WERI-Rb-1 (cell line): ENCODE results near the gene PCDHA13.
"Not testable (repeated sequence)": the region's sequence is repeated elsewhere in the genome, so short reads cannot be mapped to it uniquely, and the experiment has no call there.

Experiments
- DNase-seq: peaks from one replicate; pipeline ENCODE4 v3.0.0-alpha.2; 2020
- H3K27ac ChIP-seq: fragments of 250-450 bp; sonication (Bioruptor Pico); 2 replicates; pipeline ENCODE4 v1.5.1; 2020; ENCODE audit warnings: mild to moderate bottlenecking, moderate library complexity
- H3K27me3 ChIP-seq: fragments of 250-450 bp; sonication (Bioruptor Pico); 2 replicates; pipeline ENCODE4 v1.5.1; 2021; ENCODE audit warnings: mild to moderate bottlenecking, low read depth, moderate library complexity; ENCODE audit not compliant: insufficient read depth, severe bottlenecking
- H3K36me3 ChIP-seq: fragments of 250-450 bp; sonication (Bioruptor Pico); 2 replicates; pipeline ENCODE4 v1.5.1; 2020; ENCODE audit warnings: mild to moderate bottlenecking, moderate library complexity
- H3K4me3 ChIP-seq: 2 replicates; pipeline ENCODE4 v1.5.1; 2011; ENCODE audit warnings: low read depth, mild to moderate bottlenecking, control low read depth, low read length
- H3K9me3 ChIP-seq: fragments of 250-450 bp; sonication (Bioruptor Pico); 2 replicates; pipeline ENCODE4 v1.5.1; 2021; ENCODE audit warnings: mild to moderate bottlenecking, moderate library complexity; ENCODE audit not compliant: severe bottlenecking
- CTCF ChIP-seq: IDR thresholded peaks from 2 replicates; pipeline ENCODE4 v1.5.1; 2011; ENCODE audit warnings: low read depth, mild to moderate bottlenecking, control low read depth, inconsistent platforms, low read length

The PCDHA13 gene

DNA sequence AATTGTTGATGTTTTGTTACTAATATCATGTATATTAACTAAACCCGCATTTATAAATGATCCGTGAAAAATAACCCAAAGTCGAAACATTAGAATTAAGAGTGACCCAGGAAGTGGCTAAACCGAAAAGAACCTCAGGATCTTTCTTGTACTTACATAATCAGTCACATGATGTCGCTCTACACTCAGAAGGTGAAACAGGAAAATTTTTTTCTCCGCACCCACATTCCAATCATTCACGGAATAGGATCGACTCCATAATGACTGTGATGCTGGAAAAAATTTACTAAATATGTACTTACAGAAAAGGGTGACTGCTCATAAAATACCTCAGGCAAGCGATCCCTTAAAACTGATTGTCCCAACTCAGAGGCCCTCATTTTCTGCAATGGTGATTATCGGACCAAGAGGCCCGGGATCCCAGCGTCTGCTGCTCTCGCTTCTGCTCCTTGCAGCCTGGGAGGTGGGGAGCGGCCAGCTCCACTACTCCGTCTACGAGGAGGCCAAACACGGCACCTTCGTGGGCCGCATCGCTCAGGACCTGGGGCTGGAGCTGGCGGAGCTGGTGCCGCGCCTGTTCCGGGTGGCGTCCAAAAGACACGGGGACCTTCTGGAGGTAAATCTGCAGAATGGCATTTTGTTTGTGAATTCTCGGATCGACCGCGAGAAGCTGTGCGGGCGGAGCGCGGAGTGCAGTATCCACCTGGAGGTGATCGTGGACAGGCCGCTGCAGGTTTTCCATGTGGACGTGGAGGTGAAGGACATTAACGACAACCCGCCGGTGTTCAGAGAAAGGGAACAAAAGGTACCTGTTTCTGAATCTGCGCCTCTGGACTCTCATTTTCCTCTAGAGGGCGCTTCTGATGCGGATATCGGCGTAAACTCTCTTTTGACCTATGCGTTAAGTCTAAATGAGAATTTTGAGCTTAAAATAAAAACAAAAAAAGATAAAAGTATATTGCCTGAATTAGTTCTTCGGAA is 6.5 kb upstream of the PCDHA13 start, which contains the start of gene PCDHA12:
TSS of gene PCDHA12 (plus strand) at position 224 of the 981 bp plus-strand sequence. CDS start at position 389, 165 bp downstream.
- Histone ChIP-seq H3K27me3 (no peaks in the 10 kb centered on the region), H3K9me3 (no peaks in the 10 kb centered on the region), H3K36me3 (peaks cover 16% of the 10 kb centered on the region), H3K27ac (peak within 1 kb of the TSS; percentile 57), H3K4me3 (peak within 1 kb of the TSS; percentile 60)
- DNase-seq = peak; percentile 47
- TF ChIP-seq CTCF = peak; percentile 52; the same call in 1 of the 2 replicates

DNA sequence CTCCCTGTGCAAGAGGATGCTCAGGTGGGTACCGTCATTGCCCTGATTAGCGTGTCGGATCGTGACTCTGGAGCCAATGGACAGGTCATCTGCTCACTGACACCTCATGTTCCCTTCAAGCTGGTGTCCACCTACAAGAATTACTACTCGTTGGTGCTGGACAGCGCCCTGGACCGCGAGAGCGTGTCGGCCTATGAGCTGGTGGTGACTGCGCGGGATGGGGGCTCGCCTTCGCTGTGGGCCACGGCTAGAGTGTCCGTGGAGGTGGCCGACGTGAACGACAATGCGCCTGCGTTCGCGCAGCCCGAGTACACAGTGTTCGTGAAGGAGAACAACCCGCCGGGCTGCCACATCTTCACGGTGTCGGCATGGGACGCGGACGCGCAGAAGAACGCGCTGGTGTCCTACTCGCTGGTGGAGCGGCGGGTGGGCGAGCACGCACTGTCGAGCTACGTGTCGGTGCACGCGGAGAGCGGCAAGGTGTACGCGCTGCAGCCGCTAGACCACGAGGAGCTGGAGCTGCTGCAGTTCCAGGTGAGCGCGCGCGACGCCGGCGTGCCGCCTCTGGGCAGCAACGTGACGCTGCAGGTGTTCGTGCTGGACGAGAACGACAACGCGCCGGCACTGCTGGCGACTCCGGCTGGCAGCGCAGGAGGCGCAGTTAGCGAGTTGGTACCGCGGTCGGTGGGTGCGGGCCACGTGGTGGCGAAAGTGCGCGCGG is 5.2 kb upstream of the PCDHA13 start:
- not testable (repeated sequence) for H3K9me3 ChIP-seq, H3K27me3 ChIP-seq, DNase-seq, H3K36me3 ChIP-seq, H3K27ac ChIP-seq, H3K4me3 ChIP-seq

GRCh38 chr5:140877262-140877581 is 4.7 kb upstream of the PCDHA13 start:
- no peak overlapping the region for H3K27ac ChIP-seq
- H3K4me3 ChIP-seq = no peak overlapping the region
- TF ChIP-seq CTCF = no peak
- H3K27me3 ChIP-seq = no peaks in the 10 kb centered on the region
- DNase-seq = no peak
- H3K9me3 ChIP-seq = no peaks in the 10 kb centered on the region
- H3K36me3 ChIP-seq = peaks cover 10% of the 10 kb centered on the region

GRCh38 chr5:140882591-140882899 is 621 bp downstream of the PCDHA13 start:
- H3K36me3 ChIP-seq = no peaks in the 10 kb centered on the region; the same call in none of the 2 replicates
- H3K9me3 ChIP-seq = no peaks in the 10 kb centered on the region
- H3K27ac ChIP-seq = peak overlapping the region; percentile 55
- H3K4me3 ChIP-seq = peak overlapping the region; percentile 56
- no peaks in the 10 kb centered on the region for H3K27me3 ChIP-seq
- peak; percentile 79 for DNase-seq
- TF ChIP-seq CTCF = peak; percentile 68

DNA sequence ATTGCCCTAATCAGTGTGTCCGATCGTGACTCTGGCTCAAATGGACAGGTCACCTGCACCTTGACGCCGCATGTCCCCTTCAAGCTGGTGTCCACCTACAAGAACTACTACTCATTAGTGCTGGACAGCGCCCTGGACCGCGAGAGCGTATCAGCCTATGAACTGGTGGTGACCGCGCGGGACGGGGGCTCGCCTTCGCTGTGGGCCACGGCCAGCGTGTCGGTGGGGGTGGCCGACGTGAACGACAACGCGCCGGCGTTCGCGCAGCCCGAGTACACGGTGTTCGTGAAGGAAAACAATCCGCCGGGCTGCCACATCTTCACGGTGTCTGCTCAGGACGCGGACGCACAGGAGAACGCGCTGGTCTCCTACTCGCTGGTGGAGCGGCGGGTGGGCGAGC is 1.4 kb downstream of the PCDHA13 start:
- Histone ChIP-seq H3K27ac (no peak overlapping the region), H3K27me3 (no peaks in the 10 kb centered on the region), H3K36me3 (no peaks in the 10 kb centered on the region; the same call in none of the 2 replicates), H3K4me3 (no peak overlapping the region), H3K9me3 (no peaks in the 10 kb centered on the region)
- DNase-seq = no peak
- no peak for TF ChIP-seq CTCF
